GM12891 (cell line): ENCODE measurements around the gene EYA3.

ENCODE experiments used
- PAX5 ChIP-seq: IDR thresholded peaks from 2 replicates; pipeline ENCODE4 v1.6.1; 2011; ENCODE audit warnings: low read length, moderate library complexity, mild to moderate bottlenecking; ENCODE audit not compliant: insufficient read depth, severe bottlenecking
- POLR2A ChIP-seq: IDR thresholded peaks from 2 replicates; pipeline ENCODE4 v1.6.1; 2011; ENCODE audit warnings: low read depth, low read length, control low read depth
- POLR2AphosphoS5 ChIP-seq: IDR thresholded peaks from 2 replicates; pipeline ENCODE4 v1.6.1; 2011; ENCODE audit warnings: low read depth, low read length, control low read depth
- POU2F2 ChIP-seq: IDR thresholded peaks from 2 replicates; pipeline ENCODE4 v1.6.1; 2011; ENCODE audit warnings: low read depth, mild to moderate bottlenecking, control low read depth, low read length, moderate library complexity
- TAF1 ChIP-seq: IDR thresholded peaks from 2 replicates; pipeline ENCODE4 v1.6.1; 2011; ENCODE audit warnings: low read depth, low read length, control low read depth

DNA sequence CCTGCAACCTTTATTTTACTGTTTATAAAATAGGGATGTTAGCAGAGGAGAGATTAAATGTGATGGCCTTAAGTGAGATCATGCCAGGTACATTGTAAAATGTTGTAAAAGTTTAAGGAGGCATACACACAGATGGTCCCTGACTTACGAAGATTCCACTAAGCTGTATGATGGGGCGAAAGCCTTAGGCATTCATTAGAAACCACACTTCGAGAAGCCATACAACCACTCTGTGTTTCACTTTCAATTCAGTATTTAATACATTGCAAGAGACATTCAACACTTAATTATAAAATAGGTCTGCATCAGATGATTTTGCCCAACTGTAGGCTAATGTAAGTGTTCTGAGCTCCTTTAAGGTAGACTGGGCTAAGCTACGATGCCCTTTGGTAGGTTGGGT is 149.9 kb downstream of the EYA3 start:
- no peak for TF ChIP-seq TAF1
- TF ChIP-seq POLR2AphosphoS5, result no peak
- no peak for TF ChIP-seq POLR2A
- no peak for TF ChIP-seq PAX5
- TF ChIP-seq POU2F2, result no peak
